Measurements from ENCODE around the gene PPM1H.

DNA sequence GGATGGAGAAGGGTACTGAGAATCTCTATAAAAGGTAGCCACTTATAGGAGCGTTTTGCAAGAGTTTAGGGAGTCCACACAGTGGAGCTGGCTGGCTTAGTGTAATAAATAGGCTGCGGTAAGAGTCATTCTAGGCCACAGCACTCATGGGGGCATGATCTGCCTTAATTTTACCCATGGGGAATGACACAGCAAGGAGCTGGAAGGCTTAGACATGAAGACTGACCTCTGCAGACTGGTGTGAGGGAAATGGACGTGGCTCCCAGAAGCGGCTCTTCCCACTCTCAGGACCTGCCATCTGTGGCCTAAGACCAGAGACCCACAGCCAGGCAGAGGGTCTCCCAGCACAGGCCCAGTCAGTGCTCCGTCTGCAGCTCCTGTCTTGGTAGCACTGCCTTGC lies 173.3 kb downstream of the PPM1H start:
- TF ChIP-seq, protein P1, sequence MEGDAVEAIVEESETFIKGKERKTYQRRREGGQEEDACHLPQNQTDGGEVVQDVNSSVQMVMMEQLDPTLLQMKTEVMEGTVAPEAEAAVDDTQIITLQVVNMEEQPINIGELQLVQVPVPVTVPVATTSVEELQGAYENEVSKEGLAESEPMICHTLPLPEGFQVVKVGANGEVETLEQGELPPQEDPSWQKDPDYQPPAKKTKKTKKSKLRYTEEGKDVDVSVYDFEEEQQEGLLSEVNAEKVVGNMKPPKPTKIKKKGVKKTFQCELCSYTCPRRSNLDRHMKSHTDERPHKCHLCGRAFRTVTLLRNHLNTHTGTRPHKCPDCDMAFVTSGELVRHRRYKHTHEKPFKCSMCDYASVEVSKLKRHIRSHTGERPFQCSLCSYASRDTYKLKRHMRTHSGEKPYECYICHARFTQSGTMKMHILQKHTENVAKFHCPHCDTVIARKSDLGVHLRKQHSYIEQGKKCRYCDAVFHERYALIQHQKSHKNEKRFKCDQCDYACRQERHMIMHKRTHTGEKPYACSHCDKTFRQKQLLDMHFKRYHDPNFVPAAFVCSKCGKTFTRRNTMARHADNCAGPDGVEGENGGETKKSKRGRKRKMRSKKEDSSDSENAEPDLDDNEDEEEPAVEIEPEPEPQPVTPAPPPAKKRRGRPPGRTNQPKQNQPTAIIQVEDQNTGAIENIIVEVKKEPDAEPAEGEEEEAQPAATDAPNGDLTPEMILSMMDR (conservative IDR thresholded peaks at IDR 0.05) = no peak
- no peak for TF ChIP-seq ZFX (IDR thresholded peaks at IDR 0.05)

All from C4-2B (cell line).